OCI-M1 (cell line): ENCODE measurements around the gene C22orf39.
"Not testable (repeated sequence)": the region's sequence is repeated elsewhere in the genome, so short reads cannot be mapped to it uniquely, and the experiment has no call there.

ENCODE experiments used
- DNase-seq: peaks from one replicate; lab custom pipeline; 2025; lab: John Stamatoyannopoulos, UW

Gene C22orf39

DNA sequence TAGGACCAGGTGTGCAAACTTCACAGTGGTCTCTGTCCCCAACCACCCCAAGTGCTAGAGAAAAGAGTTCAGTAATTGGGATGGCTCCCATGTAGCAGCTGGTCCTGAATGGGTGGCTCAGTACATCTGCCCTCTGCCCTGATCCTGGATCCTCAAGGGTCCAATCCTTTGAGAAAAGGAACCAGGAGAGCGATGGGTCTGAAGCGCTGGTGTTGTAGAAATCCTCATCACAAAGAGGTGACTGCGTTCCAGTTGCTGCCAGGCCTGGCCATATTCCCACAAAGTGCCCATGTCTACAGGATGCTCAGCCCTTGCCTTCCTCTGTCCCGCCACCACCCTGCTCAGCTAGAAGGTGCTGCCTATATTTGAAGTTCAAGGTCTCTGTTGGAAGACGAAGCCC, 6.2 kb upstream of the C22orf39 start:
- DNase-seq = no peak

DNA sequence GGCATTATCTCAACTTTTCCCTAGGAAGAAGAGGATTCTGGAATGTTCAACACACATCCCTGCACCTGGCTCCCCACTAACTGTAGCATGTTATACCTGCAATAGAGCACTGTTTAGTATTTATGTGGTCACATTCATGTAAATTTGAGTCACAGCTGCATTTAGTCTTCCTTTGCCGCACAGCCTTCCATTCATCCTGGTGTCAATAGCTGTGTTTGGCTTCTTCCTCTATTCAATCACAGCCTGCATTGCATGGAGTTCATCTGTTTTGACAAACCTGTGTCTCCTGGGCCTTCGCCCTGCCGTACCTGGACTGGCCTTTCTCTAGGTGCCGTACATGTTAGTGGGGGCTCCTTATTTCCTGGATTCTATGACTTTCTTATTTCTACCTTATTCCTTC, 4.1 kb upstream of the C22orf39 start:
- no peak for DNase-seq

DNA sequence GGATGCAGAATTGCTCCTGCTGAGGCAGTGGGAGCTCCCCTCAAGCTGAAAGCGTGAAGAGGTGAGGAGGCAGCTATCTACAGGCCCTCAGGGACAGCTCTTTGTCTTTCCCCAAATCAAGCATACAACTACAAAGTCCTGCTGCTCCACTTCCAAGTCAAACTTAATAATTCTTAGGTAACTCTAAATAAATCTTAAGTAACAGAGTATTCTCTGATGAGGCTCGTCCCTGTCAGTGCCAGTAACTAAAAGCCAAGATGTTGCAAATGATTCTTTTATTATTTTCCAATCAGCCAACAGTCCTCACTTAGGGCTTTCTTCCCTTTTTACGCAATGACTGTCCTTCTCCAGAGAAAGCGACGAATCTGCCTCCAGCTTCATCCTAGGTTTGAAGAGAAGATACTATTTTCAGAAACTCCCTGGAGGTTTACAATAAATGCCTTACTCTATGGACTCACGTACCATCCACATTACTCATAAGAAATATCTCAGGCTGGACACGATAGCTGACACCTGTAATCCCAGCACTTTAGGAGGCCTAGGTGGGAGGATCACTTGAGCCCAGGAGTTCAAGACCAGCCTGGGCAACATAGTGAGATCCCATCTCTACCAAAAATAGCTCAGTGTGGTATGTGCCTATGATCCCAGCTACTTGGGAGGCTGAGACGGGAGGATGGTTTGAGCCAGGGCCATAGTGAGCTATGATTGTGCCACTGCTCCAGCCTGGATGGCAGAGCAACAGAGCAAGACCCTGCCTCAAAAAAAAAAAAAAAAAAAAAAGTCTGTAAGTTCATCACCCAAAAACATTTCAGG, 3.1 kb upstream of the C22orf39 start:
- DNase-seq = no peak

DNA sequence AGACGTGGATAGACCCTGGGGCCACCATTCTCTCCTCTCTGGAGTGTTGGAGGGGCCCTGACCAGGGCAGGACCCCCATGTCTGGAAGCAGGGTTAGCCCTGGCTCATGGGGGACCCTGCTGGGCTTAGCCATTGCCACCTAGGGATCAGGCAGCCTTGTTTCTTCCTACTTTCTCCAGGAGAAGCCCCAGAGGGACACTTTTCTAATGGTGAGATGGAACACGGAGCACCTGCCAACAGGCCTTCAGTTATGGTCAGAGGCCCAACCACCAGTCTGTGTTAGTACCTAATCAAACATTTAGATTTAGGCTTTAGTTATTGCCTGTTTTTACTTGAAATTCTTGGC, 1.9 kb upstream of the C22orf39 start:
- no peak for DNase-seq

DNA sequence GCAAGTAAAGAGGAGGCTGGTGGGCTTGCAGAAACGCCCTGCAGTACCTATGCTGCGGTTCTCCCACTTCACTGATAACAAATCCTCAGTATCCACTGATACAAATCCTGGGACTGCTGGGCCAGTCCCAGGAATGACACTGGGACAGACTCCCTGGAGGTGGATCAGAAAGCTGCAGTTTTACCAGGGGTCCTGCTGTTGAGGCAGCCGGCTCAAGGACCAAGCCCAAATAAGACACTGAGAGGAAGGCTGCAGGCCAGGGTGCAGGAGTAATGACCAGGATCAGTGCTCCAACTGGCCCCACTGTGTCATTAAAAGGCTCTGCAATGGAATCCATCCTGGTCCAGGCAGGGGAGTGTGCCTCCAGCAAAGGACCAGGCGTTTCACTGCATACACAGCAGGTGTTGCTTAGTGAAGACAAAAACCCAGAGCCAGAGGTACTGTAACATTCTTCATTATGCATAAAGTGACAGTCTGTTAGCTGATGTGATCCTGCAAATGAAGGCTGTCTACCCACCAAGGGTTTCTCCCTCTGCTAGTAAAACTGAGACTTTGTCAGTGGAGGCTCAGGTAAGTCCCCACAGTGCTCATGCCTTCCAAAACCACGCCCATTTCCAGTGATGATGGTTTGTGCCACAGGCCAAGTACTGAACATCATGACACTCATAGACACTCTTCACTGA, 1.4 kb upstream of the C22orf39 start:
- DNase-seq = no peak

DNA sequence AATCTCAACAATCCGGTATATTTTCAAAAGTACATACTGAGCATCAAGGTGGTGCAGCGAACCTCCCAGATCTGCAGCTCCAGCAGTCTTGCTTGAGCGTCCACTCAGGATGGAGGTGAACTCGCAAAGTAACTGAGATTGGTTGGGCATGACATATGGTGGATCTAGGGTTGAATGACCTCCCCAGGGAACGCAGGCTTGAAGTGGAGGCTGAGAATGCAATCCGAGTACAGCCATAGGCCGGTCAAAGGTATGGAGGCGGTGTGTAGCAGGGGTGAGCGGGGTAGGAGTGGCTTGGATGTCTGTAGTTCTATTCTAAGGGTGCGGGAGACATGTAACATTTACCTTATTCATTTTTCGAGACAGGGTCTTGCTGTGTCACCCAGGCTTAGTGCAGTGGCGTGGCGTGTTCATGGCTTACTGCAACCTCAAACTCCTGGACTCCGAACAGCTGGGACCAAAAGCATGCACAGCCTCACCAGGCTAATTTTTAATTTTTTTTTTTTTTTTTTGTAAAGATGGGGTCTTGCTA, 631 bp upstream of the C22orf39 start:
- no peak for DNase-seq

DNA sequence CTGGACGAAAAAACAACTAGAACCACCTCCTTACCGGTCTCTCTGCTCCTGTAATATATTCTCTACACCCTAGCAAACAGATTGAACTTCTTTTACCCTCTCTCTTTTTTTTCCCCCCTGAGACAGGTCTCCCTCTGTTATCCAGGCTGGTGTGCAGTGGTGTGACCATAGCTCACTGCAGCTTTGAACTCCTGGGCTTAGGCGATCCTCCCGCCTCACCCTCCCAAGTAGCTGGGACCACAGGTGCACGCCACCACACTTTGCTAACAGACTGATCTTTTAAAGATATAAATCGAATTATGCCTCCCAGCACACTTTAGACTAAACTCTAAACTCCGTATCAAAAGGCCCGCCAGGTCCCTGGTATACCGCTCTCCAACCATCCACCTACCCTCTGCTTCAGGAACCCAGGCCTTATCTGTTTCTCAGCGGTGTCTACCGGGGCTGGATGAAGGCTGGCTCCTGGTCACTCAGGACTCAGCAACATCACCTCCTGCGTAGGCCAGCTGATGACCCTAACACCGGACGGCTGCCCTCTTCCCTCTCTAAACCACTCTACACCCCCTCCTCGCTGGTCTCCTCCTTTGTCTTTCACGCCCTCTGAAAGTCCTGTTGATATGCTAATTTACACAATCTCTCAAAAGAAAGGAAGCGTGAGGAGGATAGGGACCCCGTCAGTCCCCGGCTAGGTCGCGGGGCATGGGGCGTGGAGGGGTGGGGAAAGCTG, 745 bp downstream of the C22orf39 start:
- DNase-seq = peak; percentile 70

DNA sequence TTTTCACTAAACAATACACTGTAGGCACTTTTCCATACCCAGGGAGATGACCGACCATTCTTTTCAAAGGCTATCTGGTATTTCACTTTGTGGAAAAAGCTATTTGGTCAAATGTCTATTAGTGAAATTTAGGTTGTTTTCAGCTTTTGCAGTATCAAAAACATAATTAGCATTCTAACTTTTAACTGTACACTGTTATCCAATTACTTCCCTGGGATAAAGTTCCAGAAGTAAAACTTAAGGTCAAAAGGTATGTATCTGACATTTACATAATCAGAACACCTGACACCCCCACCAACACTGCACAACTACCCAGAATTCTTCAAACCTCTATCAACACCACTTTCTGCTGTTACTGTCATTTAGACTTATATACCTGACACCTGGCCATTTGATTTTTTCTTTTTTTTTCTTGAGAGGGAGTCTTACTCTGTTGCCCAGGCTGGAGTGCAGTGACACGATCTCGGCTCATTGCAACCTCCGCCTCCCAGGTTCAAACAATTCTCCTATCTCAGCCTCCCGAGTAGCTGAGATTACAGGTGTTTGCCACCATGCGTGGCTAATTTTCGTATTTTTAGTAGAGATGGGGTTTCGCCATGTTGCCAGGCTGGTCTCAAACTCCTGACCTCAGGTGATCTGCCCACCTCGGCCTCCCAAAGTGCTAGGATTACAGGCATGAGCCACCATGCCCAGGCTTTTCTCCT, 2.1 kb downstream of the C22orf39 start:
- not testable (repeated sequence) for DNase-seq

DNA sequence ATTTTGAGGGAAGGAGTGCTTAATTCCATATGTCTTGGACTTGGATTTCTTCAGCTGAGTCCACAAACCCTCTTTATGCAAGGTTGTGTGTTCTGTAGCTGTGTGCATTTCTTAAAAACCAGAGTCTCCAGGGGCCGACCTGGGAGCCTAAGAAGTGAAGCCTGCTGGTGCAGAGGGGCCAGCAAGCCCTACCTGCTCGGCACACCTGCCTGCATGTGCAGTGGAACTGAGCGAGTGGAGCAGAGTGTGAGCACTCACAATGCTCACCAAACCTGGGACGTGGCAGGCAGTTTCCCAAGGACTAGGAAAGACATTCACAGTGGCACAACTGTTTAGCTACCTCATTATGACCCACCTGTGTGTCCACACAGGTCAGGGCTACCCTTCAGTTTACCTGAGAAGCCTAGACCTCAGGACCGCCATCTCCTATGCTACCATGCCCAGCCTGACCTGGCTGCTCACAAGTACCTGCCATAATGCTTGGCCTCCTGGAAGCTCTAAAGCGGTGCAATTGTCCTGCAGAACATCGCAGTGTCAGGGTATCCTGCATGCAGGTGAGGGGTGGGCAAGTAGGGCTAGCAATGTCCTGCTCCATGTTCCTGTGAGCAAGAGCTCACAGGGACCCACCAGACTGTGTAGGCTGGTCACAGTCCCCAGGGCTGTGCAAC, 3.8 kb downstream of the C22orf39 start:
- DNase-seq = no peak

DNA sequence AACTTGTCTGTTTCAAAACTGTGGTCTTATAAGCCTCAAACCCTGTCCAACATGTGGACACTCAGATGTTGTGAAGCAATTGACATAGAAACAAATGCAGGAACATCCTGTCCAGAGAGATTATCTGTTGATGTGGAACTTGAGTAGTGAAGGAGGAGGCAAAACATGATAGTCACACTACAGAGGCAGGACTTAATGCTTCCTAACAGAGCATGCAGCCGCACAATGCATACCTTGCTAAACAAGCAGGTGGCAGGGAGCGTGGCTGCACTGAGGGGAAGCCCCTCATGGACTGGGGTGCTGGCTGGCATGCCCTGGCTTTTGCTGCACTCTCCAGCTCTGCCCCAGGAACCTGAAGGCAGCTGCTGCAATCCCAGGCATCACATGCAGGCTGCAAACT, 5.3 kb downstream of the C22orf39 start:
- DNase-seq = no peak

DNA sequence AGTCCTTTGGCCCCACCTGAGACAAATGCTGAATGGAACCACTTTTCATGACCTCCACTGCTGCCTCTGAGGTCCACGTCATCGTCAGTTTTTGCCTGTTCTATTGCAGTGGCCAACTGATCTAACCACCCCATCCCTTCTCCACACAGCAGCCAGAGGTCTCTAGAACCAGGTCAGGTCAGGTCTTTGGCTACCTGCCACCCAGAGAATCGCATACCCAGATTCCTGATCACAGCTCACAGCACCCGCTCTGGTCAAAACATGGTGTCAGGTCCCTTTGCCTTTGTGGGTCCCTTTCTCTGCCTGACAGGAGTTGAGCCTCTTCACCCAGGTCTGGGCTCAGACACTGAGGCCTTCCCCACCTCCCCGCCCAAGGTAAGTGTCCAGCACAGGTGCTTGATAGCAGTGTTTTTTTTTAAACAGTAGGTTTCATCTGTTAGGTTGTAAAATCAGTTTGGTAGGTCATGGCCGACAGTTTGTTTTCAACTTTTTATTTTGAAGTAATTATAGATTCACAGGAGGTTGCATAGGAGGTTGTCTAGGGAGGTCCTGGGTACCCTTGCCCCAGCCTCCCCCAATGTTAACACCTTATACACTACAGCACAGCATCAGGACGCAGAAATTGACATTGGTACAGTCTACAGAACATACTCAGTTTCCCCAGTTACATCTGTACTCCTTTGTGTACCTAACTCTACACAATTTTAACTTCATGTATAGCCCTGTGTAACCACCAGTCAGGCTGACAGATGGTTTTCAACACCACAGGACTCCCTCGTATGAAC, 6.9 kb downstream of the C22orf39 start:
- DNase-seq = no peak

DNA sequence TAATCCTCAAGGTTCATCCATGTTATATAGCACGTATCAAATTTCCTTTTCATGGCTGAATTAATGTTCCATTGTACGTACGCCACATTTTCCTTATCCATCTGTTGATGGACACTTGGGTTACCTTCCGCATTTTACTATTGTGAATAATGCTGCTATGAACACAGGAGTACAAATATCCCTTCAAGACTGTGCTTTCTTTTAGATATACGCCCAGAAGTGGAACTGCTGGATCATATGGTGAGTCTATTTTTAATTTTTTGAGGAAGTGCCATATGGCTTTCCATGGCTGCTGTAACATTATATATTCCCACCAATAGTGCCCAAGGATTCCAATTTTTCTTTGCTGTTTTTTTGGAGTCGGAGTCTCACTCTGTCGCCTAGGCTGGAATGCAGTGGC, 9.2 kb downstream of the C22orf39 start:
- no peak for DNase-seq

DNA sequence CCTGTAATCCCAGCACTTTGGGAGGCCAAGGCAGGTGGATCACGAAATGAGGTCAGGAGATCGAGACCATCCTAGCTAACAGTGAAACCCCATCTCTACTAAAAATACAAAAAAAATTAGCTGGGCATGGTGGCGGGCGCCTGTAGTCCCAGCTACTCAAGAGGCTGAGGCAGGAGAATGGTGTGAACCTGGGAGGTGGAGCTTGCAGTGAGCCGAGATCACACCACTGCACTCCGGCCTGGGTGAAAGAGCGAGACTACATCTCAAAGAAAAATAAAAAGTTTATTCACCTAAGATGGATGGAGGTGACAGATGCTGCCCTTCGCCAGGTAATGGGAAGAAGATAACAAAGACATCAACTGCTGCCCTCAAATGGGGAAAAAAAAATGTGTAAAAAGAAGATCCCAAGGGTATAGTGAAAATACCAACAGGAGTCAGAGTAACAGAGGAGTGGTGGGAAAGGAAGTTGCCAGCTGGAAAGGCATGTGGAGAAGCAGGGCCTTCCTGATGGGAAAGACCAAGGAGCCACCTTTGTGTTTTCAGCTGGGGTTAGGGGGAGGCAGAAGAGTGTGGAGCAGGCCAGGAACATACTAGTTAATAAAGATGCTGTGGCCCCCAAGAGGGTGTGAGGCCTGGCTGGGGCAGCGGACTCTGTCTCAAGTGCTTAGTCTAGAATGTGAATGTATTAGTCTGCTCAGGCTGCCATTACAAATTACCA, 10.9 kb downstream of the C22orf39 start:
- DNase-seq = not testable (repeated sequence)

DNA sequence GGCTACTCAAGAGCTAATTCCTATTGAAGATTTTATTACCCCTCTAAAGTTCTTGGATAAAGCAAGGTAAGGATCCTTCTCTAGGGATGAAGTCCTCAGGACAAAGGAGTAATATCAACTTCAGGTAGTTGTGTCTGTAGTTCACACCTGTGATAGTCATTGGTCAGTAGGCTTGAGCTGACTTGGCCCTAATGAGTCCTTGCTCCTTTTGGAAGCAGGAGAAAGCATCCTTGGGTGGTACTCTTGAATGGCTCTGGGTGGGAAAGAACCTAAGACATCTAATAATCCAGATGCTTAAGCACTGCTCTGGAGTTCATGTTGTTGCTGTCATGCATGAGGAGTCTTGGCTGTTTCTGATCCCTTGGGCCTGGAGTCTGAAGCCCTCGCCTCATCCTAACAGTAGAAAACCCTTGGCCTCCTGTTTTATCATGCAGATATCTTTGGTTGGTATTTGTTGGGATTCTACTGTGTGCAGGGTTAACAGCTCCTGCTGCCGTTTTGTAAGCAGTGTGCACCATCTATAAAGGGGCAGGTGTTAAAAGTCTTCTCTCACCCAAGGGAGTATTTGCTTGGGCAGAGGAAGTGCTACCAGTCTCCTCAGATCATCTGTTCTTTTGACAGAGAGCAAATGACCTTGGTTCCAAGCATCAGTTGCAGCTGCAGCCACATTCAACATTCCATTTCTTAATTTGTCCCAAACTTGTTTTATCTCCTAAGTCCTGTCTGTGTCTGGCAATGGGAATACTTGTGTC, 12.5 kb downstream of the C22orf39 start:
- no peak for DNase-seq

DNA sequence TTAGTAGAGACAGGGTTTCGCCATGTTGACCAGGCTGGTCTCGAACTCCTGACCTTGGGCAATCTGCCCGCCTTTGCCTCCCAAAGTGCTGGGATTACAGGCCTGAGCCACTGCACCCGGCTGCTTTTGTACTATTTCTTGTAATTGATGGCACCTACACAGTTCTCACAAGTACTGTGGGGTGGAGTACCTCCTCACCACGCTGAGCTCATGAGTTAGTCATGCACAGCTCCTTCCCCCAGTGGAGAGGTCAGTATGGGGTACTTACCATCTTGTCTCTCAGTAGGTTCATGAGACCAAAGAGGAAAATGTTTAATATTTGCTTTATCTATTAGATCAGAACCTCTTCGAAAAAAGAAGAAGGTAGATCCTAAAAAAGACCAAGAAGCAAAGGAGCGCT, 13.1 kb downstream of the C22orf39 start:
- DNase-seq = no peak

DNA sequence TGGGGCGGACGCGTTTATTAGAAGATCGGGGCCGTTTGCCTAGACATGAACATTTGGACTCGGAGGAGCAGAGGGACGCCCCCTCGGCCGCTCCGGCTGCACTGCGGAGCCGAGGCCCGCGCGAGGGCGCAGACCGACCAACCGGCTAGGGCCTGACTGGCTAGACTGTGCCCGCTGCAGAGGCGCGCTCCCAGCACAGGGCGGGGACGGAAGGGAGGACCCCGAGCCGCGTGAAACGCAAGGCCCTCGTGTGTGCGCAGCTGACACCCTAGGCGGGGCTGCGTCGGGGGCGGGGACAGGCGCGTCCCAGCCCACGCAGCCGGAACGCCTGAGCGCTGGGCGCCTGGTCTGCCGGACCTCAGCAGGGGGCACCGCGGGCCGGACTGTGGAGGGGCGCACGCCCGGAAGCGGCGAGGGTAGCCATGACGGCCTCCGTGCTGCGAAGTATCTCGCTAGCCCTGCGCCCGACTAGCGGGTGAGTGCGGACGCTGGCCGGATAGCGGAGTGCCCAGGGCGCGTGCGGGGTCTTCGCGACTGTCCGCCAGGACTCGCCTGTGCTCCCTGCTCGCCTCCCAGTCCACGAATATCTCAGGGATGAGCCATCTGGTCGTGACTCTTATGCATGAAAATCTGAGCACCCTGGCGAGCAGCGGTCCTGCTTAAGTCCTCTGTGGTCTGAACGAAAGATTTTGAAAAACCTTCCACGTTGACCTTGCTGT, 15.2 kb downstream of the C22orf39 start, which contains the start of gene MRPL40:
Gene MRPL40, plus strand, starts transcription at position 413 of the 719 bp plus-strand sequence. Its CDS starts 10 bp downstream, at position 423.
- DNase-seq = peak; percentile 98

DNA sequence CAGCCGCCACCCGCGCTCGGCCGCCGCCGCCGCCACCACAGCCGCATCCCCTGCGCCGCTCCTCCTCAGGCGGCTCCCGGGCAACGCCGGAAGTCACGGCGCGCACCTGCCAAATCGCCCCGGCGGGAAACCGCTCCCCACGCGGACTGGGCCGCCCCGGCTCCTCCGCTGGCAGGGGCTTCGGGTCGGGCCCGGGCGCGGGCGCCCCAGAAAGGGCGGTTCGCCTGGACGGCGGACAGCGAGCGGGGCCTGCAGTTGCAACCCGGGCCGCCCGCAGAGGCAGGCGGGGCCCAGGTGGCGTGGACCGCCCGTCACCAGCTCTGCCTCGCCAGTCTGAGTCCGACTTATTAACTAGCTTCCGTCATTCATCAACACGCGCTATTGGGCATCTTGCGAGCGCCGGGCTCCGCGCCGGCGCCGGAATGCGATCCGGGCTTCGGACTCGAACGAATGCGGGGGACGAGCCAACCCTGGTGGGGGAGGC, 15.8 kb downstream of the C22orf39 start, which contains the start of gene HIRA:
Gene HIRA, minus strand, starts transcription at position 85 of the 484 bp plus-strand sequence. CDS start 257 bp downstream, outside the sequence.
- peak; percentile 92 for DNase-seq

DNA sequence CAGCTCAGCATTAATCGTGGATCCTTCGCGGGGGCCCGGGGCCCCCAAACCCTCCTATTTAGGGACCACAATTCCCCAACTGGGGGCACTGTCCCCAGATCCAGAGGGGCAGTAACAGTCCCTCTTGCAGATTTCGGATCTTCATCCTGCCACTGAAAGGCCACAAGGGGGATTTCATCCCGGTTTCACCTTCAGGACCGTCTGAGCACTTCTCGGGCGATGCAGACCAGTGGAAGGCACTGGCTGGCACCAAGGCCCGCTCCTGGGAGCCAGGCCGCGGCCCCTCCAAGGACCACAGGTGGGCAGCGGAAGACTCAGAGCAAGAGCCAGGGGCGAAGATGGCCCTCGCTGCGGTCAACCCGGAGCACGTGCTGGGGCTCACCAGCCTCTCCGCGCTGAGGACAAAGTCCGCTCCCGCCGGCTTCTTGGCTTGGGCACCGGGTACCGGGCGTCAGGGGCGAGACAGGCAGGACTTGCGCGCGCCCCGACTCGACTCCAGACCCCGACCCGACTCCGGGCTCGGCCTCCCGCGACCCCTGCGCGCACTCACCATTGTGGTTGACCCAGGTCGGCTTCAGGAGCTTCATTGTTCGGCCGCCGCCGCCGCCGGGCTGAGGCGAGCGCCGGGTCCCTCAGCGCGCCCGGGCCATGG, 16.5 kb downstream of the C22orf39 start:
- peak; percentile 80 for DNase-seq
